HTERT RPE-1 (cell line): ENCODE results near the gene TCF25.
"Not testable (repeated sequence)": the region's sequence is repeated elsewhere in the genome, so short reads cannot be mapped to it uniquely, and the experiment has no call there.

ENCODE experiments used
- in situ Hi-C: fragments of 300-500 bp; cut with MboI; formaldehyde crosslinking; loops from 4 replicates; pipeline ENCODE4 v1.14.3; 2020; ENCODE audit warnings: low sequenced_read_pairs

Gene TCF25

GRCh38 chr16:89902980-89903379 is 29.6 kb downstream of the TCF25 start:
- in situ Hi-C loops, result no loop called here

- in situ Hi-C loops, result no loop called here
Observed at GRCh38 chr16:89903908-89904515, 30.6 kb downstream of the TCF25 start.

- in situ Hi-C loops, result no loop called here
Observed at GRCh38 chr16:89904606-89905510, 31.5 kb downstream of the TCF25 start.

GRCh38 chr16:89905511-89906139 is 32.2 kb downstream of the TCF25 start:
- in situ Hi-C loops, result no loop called here

GRCh38 chr16:89906140-89907025 is 33.0 kb downstream of the TCF25 start:
- in situ Hi-C loops, result no loop called here

GRCh38 chr16:89907055-89907814 is 33.8 kb downstream of the TCF25 start:
- in situ Hi-C loops, result no loop called here

GRCh38 chr16:89908236-89908635 is 34.8 kb downstream of the TCF25 start:
- in situ Hi-C loops, result no loop called here

- in situ Hi-C loops, result no loop called here
Observed at GRCh38 chr16:89909777-89910716, 36.7 kb downstream of the TCF25 start.

GRCh38 chr16:89910717-89911354 is 37.4 kb downstream of the TCF25 start:
- in situ Hi-C loops, result no loop called here

GRCh38 chr16:89911375-89911774 is 38.0 kb downstream of the TCF25 start:
- in situ Hi-C loops, result no loop called here

- in situ Hi-C loops, result no loop called here
Observed at GRCh38 chr16:89912143-89912542, 38.8 kb downstream of the TCF25 start.

GRCh38 chr16:89912627-89913026 is 39.2 kb downstream of the TCF25 start:
- in situ Hi-C loops, result no loop called here

- in situ Hi-C loops, result no loop called here
Observed at GRCh38 chr16:89913408-89914387, 40.3 kb downstream of the TCF25 start.

- in situ Hi-C loops, result not testable (repeated sequence)
Observed at GRCh38 chr16:89914642-89915285, 41.4 kb downstream of the TCF25 start.

GRCh38 chr16:89915303-89916232 is 42.2 kb downstream of the TCF25 start:
- in situ Hi-C loops, result no loop called here
